GM19035 (cell line): ENCODE data around the gene GASK1A.

Experiments
- ATAC-seq: cut with Tn5 transposase; IDR thresholded peaks from one replicate; pipeline ENCODE4 v1.9.1; 2021; ENCODE audit not compliant: unreplicated experiment

The GASK1A gene

GRCh38 chr3:43012174-43012573, 33.1 kb downstream of the GASK1A start:
- no peak for ATAC-seq

GRCh38 chr3:43013256-43013655, 34.1 kb downstream of the GASK1A start:
- ATAC-seq, result no peak

GRCh38 chr3:43013743-43014155, 34.6 kb downstream of the GASK1A start:
- ATAC-seq, result no peak

GRCh38 chr3:43014241-43014640, 35.1 kb downstream of the GASK1A start:
- no peak for ATAC-seq

- ATAC-seq, result no peak
These were observed 35.8 kb downstream of the GASK1A start for GRCh38 chr3:43014956-43015355.

GRCh38 chr3:43015572-43015971, 36.5 kb downstream of the GASK1A start:
- ATAC-seq, result no peak

GRCh38 chr3:43015991-43016865, 37.1 kb downstream of the GASK1A start:
- no peak for ATAC-seq

- no peak for ATAC-seq
These were observed 37.9 kb downstream of the GASK1A start for GRCh38 chr3:43017004-43017403.

GRCh38 chr3:43017593-43018195, 38.6 kb downstream of the GASK1A start:
- ATAC-seq, result no peak

- no peak for ATAC-seq
These were observed 39.1 kb downstream of the GASK1A start for GRCh38 chr3:43018246-43018645.

GRCh38 chr3:43019006-43019809, 40.1 kb downstream of the GASK1A start:
- ATAC-seq, result no peak

- ATAC-seq, result no peak
These were observed 40.7 kb downstream of the GASK1A start for GRCh38 chr3:43019826-43020225.

GRCh38 chr3:43021186-43021585, 42.1 kb downstream of the GASK1A start:
- ATAC-seq, result no peak

- no peak for ATAC-seq
These were observed 43.0 kb downstream of the GASK1A start for GRCh38 chr3:43022121-43022520.

GRCh38 chr3:43023066-43023465, 44.0 kb downstream of the GASK1A start:
- ATAC-seq, result no peak

- ATAC-seq, result no peak
These were observed 44.6 kb downstream of the GASK1A start for GRCh38 chr3:43023746-43024145.

- no peak for ATAC-seq
These were observed 45.2 kb downstream of the GASK1A start for GRCh38 chr3:43024181-43024885.

- ATAC-seq, result no peak
These were observed 46.3 kb downstream of the GASK1A start for GRCh38 chr3:43025423-43025822.

GRCh38 chr3:43028001-43028400, 48.9 kb downstream of the GASK1A start:
- ATAC-seq, result no peak

- no peak for ATAC-seq
These were observed 49.8 kb downstream of the GASK1A start for GRCh38 chr3:43028678-43029490.
